Suprapubic skin (tissue), 4 donors: ENCODE data around the gene WNK1.

Experiments
- POLR2A ChIP-seq, 2 donors: fragments of 450-650 bp; IDR thresholded peaks; one replicate each; pipeline ENCODE4 v1.6.1; 2017; ENCODE audit warnings: antibody characterized with exemption in 2 of 2, mild to moderate bottlenecking in 2 of 2, moderate library complexity in 2 of 2
- POLR2AphosphoS5 ChIP-seq, 3 donors: sonication (generic); formaldehyde crosslinking; IDR thresholded peaks; one replicate each; pipeline ENCODE4 v1.6.1; 2017; ENCODE audit warnings: antibody characterized with exemption in 3 of 3
- TF ChIP-seq, protein P1 (sequence below), 2 donors: fragments of 200-600 bp in 1 of 2; fragments of 450-650 bp in 1 of 2; sonication (generic) in 1 of 2; IDR thresholded peaks; one replicate each; pipeline ENCODE4 v1.5.1; 2016 to 2019; ENCODE audit warnings: antibody characterized with exemption in 2 of 2, mild to moderate bottlenecking in 1 of 2, moderate library complexity in 1 of 2

DNA sequence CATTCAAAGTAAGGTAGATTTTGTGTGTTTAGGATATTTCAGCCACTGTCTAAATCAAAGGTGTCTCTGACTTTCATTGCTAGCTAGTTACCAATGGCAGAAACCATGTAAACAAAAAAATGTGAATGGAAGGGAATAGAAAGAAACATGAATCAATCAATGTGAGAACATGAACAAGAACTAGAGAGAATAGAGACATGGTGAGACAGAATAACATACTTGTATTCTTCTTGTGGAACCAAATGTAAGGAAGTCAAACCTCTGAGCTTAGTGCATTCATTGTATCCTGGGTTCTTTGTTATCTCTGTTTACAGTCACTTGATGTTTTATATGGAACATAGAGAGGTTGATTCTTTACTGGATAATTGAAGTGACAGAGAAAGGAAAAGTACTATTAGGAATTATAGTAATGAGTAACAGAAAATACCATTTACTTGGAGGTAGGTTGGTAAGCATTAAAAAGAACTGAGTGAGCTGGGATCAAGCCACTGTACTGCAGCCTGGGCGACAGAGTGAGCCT, 2.6 kb upstream of the WNK1 start:
- TF ChIP-seq, protein P1, sequence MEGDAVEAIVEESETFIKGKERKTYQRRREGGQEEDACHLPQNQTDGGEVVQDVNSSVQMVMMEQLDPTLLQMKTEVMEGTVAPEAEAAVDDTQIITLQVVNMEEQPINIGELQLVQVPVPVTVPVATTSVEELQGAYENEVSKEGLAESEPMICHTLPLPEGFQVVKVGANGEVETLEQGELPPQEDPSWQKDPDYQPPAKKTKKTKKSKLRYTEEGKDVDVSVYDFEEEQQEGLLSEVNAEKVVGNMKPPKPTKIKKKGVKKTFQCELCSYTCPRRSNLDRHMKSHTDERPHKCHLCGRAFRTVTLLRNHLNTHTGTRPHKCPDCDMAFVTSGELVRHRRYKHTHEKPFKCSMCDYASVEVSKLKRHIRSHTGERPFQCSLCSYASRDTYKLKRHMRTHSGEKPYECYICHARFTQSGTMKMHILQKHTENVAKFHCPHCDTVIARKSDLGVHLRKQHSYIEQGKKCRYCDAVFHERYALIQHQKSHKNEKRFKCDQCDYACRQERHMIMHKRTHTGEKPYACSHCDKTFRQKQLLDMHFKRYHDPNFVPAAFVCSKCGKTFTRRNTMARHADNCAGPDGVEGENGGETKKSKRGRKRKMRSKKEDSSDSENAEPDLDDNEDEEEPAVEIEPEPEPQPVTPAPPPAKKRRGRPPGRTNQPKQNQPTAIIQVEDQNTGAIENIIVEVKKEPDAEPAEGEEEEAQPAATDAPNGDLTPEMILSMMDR (IDR thresholded peaks at IDR 0.05), result no peak
- TF ChIP-seq POLR2AphosphoS5 (IDR thresholded peaks at IDR 0.05) (no peak), POLR2A (IDR thresholded peaks at IDR 0.05) (no peak)
